Measurements from ENCODE around the gene KCTD21. TPM values are rescaled to one million over a fixed set of nuclear protein-coding genes. Genes with fewer than 3 reads are reported as not detected.

Gene KCTD21
- total and polyA plus RNA-seq, 2 experiments from 2014 or later: 4.7 to 8.2 TPM

DNA sequence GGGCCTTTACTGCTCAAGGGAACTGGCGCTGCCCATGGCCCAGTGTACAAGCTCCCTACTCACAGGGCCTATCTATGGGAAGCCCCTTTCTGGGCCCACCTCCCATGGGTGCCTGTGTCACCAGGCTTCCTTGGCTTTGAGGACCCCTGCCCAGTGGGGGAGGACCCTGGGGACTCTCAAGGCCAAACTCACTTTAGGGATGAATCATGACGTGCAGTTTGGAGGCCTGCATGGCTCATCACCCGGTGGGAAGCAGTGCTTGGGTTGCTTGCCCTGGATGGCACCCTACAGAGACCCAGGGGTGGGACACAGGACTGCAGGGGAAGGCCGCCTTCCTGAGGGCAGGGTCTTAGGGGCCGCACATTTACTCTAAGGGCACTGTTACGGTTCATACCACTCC, 16.5 kb downstream of the KCTD21 start:
- no peaks in the 10 kb centered on the region for H3K79me2 ChIP-seq
- no peaks in the 10 kb centered on the region for H4K20me1 ChIP-seq (ENCODE audit: insufficient read depth, poor library complexity, severe bottlenecking)
- TF ChIP-seq EZH2 (IDR thresholded peaks at IDR 0.05; ENCODE audit: borderline replicate concordance): no peak
- TF ChIP-seq, protein P1, sequence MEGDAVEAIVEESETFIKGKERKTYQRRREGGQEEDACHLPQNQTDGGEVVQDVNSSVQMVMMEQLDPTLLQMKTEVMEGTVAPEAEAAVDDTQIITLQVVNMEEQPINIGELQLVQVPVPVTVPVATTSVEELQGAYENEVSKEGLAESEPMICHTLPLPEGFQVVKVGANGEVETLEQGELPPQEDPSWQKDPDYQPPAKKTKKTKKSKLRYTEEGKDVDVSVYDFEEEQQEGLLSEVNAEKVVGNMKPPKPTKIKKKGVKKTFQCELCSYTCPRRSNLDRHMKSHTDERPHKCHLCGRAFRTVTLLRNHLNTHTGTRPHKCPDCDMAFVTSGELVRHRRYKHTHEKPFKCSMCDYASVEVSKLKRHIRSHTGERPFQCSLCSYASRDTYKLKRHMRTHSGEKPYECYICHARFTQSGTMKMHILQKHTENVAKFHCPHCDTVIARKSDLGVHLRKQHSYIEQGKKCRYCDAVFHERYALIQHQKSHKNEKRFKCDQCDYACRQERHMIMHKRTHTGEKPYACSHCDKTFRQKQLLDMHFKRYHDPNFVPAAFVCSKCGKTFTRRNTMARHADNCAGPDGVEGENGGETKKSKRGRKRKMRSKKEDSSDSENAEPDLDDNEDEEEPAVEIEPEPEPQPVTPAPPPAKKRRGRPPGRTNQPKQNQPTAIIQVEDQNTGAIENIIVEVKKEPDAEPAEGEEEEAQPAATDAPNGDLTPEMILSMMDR (IDR thresholded peaks at IDR 0.05; ENCODE audit: poor library complexity): no peak
- TF ChIP-seq EZH2phosphoT487 (IDR thresholded peaks at IDR 0.05; ENCODE audit: low read depth, severe bottlenecking, unreplicated experiment): no peak
- WGBS (ENCODE audit: low lambda C conversion rate, missing lambda C conversion rate): 98% methylated on average over 6 of the region's 6 CpGs
- no peak overlapping the region for H3K4me2 ChIP-seq
- no peaks in the 10 kb centered on the region for H3K36me3 ChIP-seq (replicated peaks; ENCODE audit: insufficient read depth, low read depth)
- peaks cover 14% of the 10 kb centered on the region for H3K4me1 ChIP-seq (ENCODE audit: insufficient read depth)
- H3K9me3 ChIP-seq (ENCODE audit: low read depth): no peaks in the 10 kb centered on the region
- H3K27ac ChIP-seq: no peak overlapping the region
- H3K4me3 ChIP-seq: no peak overlapping the region
- no peaks in the 10 kb centered on the region for H3K27me3 ChIP-seq
- H3K9me2 ChIP-seq (replicated peaks; ENCODE audit: insufficient read depth): no peaks in the 10 kb centered on the region
- H2AFZ ChIP-seq: no peak overlapping the region
- no peak for DNase-seq (ENCODE audit: low spot score)

DNA sequence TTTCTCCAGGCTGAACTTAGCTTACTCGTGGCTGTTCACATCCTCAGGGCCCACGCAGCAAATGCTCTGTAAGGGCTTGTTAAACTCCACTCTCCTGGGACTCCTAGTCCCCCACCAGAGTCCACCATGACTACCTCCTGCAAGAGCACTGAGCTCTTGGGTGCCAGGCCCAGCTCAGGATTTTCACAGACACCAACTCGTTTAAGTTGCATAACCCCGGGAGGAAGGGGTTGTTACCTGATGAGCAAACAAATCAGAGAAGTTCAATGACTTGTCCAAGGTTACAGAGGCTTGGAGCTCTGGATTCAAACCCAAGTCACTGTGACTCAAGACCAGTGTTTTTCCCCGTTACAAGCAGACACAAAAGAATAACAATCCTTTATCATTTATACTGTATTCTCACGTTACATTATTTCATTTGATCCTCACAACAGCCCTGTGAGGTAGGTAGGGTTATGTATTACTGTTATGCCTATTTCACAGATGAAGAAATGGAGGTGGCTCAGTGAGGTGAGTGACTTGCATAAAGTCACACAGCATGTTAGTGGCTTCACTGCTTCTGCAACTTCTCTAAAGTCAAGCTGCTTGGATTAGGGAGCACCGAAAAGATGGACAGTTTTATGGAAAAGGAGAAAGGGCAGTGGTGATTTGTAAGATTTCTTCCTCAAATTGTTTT, 17.4 kb downstream of the KCTD21 start:
- no peak for TF ChIP-seq EZH2 (IDR thresholded peaks at IDR 0.05; ENCODE audit: borderline replicate concordance)
- TF ChIP-seq, protein P1 (IDR thresholded peaks at IDR 0.05; ENCODE audit: poor library complexity): no peak
- TF ChIP-seq EZH2phosphoT487 (IDR thresholded peaks at IDR 0.05; ENCODE audit: low read depth, severe bottlenecking, unreplicated experiment): no peak
- H4K20me1 ChIP-seq (ENCODE audit: insufficient read depth, poor library complexity, severe bottlenecking): no peaks in the 10 kb centered on the region

DNA sequence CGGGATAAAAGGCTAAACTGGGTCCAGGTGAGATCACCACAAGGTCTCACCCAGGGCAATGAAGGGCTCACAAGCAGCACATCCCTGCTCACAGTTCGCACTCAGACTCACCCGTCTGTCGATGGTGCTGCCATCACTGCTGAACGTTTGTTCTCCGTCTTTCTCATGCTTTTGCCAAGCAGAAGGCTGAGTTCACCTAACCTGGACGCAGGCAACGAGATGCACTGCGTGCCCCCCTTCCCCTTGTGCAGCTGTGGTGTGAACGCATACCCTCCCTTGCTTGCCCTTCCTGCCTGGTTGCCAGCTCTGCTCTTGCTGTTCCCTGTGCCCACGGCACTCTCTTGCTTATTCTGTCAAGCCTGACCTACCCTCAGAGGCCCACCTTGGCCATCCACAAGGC, 18.0 kb downstream of the KCTD21 start:
- no peak overlapping the region for H3K27ac ChIP-seq
- no peaks in the 10 kb centered on the region for H4K20me1 ChIP-seq (ENCODE audit: insufficient read depth, poor library complexity, severe bottlenecking)
- H3K79me2 ChIP-seq: no peaks in the 10 kb centered on the region
- H3K27me3 ChIP-seq: no peaks in the 10 kb centered on the region
- H3K36me3 ChIP-seq (replicated peaks; ENCODE audit: insufficient read depth, low read depth): no peaks in the 10 kb centered on the region
- H3K4me2 ChIP-seq: no peak overlapping the region
- WGBS (ENCODE audit: low lambda C conversion rate, missing lambda C conversion rate): 96% methylated on average over 11 of the region's 11 CpGs
- H3K4me3 ChIP-seq: no peak overlapping the region
- no peaks in the 10 kb centered on the region for H3K9me2 ChIP-seq (replicated peaks; ENCODE audit: insufficient read depth)
- no peak overlapping the region for H2AFZ ChIP-seq
- H3K9me3 ChIP-seq (ENCODE audit: low read depth): no peaks in the 10 kb centered on the region
- DNase-seq (ENCODE audit: low spot score): no peak
- TF ChIP-seq, protein P1 (IDR thresholded peaks at IDR 0.05; ENCODE audit: poor library complexity): no peak
- TF ChIP-seq EZH2 (IDR thresholded peaks at IDR 0.05; ENCODE audit: borderline replicate concordance): no peak
- TF ChIP-seq EZH2phosphoT487 (IDR thresholded peaks at IDR 0.05; ENCODE audit: low read depth, severe bottlenecking, unreplicated experiment): no peak
- peaks cover 17% of the 10 kb centered on the region for H3K4me1 ChIP-seq (ENCODE audit: insufficient read depth)

More for the DNA sequence above, 17.4 kb downstream of the KCTD21 start:
- WGBS (ENCODE audit: low lambda C conversion rate, missing lambda C conversion rate): 73% methylated on average over 7 of the region's 7 CpGs
- no peak overlapping the region for H3K4me3 ChIP-seq
- no peaks in the 10 kb centered on the region for H3K27me3 ChIP-seq
- no peaks in the 10 kb centered on the region for H3K36me3 ChIP-seq (replicated peaks; ENCODE audit: insufficient read depth, low read depth)
- DNase-seq (ENCODE audit: low spot score): no peak
- no peak overlapping the region for H3K4me2 ChIP-seq
- H3K4me1 ChIP-seq (ENCODE audit: insufficient read depth): peaks cover 17% of the 10 kb centered on the region
- H3K27ac ChIP-seq: no peak overlapping the region
- H3K9me2 ChIP-seq (replicated peaks; ENCODE audit: insufficient read depth): no peaks in the 10 kb centered on the region
- no peaks in the 10 kb centered on the region for H3K9me3 ChIP-seq (ENCODE audit: low read depth)
- H3K79me2 ChIP-seq: no peaks in the 10 kb centered on the region
- H2AFZ ChIP-seq: no peak overlapping the region

All from hepatocyte (in vitro differentiated cells).